ENCODE results near the gene SASH1. TPM values are rescaled to one million over a fixed set of nuclear protein-coding genes. Genes with fewer than 3 reads are reported as not detected.

The SASH1 gene
- total RNA-seq, 1 experiment from 2014 or later, result 33.2 TPM

- H3K27ac Mint-ChIP-seq, result peak overlapping the region in 2 of 3 experiments; percentile 3 to 77; a peak in 3 of 7 replicates
- H2AFZ ChIP-seq (ENCODE audit: low read length), result no peak overlapping the region
Measured at GRCh38 chr6:148516617-148517016, 174.0 kb downstream of the SASH1 start.

More at GRCh38 chr6:148516617-148517016, 174.0 kb downstream of the SASH1 start:
- H3K4me2 ChIP-seq (ENCODE audit: insufficient read depth, insufficient read length, low read length), result no peak overlapping the region
- H2BK5ac ChIP-seq (ENCODE audit: insufficient read length, low read length), result no peak overlapping the region
- no peak overlapping the region for H3K23ac ChIP-seq (ENCODE audit: insufficient read length, low read depth, low read length)
- no peak overlapping the region for H3K14ac ChIP-seq (ENCODE audit: insufficient read depth, low read length)
- no peak overlapping the region for H3K4ac ChIP-seq (ENCODE audit: low read depth, low read length)
- no peak overlapping the region for H2AK5ac ChIP-seq (ENCODE audit: insufficient read length, low read length)
- no peaks in the 10 kb centered on the region for H3K27me3 ChIP-seq (ENCODE audit: insufficient read depth, low read length)
- Mint-ChIP-seq H3K27me3 (ENCODE audit: low read depth) (no peaks in the 10 kb centered on the region), H3K4me1 (peaks cover 60 to 71% of the 10 kb centered on the region in 2 experiments), H3K4me3 (no peak overlapping the region), H3K36me3 (ENCODE audit: insufficient read depth in 1 of 3, low read depth in 3 of 3) (peaks cover 21 to 34% (median 31%) of the 10 kb centered on the region in 3 experiments; a peak in 6 of 7 replicates), H3K9me3 (no peaks in the 10 kb centered on the region)
- H3K9ac ChIP-seq (ENCODE audit: extremely low read depth, insufficient read length, low read length), result no peak overlapping the region
- H3T11ph ChIP-seq (ENCODE audit: low read length), result no peak overlapping the region
- no peak overlapping the region for H2BK120ac ChIP-seq (ENCODE audit: low read depth, low read length, poor library complexity, severe bottlenecking)
- no peaks in the 10 kb centered on the region for H3K79me2 ChIP-seq (ENCODE audit: insufficient read depth, low read length)
- H3K4me1 ChIP-seq (ENCODE audit: insufficient read depth, low read length), result peaks cover 20% of the 10 kb centered on the region
- no peaks in the 10 kb centered on the region for H4K20me1 ChIP-seq (ENCODE audit: control insufficient read depth, insufficient read depth, insufficient read length)
- no peak overlapping the region for H3K56ac ChIP-seq (ENCODE audit: insufficient read length, low read depth, low read length)
- H3K79me1 ChIP-seq (ENCODE audit: insufficient read depth, low read depth, low read length, poor library complexity, severe bottlenecking), result no peaks in the 10 kb centered on the region
- H3K9me3 ChIP-seq (ENCODE audit: control insufficient read depth, low read depth, low read length), result no peaks in the 10 kb centered on the region
- H3K23me2 ChIP-seq (ENCODE audit: insufficient read length, low read depth, low read length, poor library complexity, severe bottlenecking), result no peaks in the 10 kb centered on the region
- no peak overlapping the region for H3K18ac ChIP-seq (ENCODE audit: insufficient read length, low read depth, low read length)
- no peak overlapping the region for H4K91ac ChIP-seq (ENCODE audit: insufficient read length, low read depth, low read length)
- H2BK12ac ChIP-seq (ENCODE audit: insufficient read length, low read depth, low read length), result no peak overlapping the region
- no peak for DNase-seq
- no peak overlapping the region for H2BK15ac ChIP-seq (ENCODE audit: low read depth, low read length)
- no CpG with 5 or more reads among the region's 4 CpGs for WGBS (ENCODE audit: extremely low coverage, insufficient read length, low lambda C conversion rate)
- no peak for TF ChIP-seq CTCF (conservative IDR thresholded peaks at IDR 0.05)
- H2BK20ac ChIP-seq (ENCODE audit: low read depth, low read length, poor library complexity, severe bottlenecking), result no peak overlapping the region
- no peak overlapping the region for H4K8ac ChIP-seq (replicated peaks; ENCODE audit: insufficient read length, low read depth, low read length)
- H3K27ac ChIP-seq (ENCODE audit: insufficient read length, low read depth, low read length), result no peak overlapping the region
- no peak overlapping the region for H4K5ac ChIP-seq (ENCODE audit: insufficient read length, low read depth, low read length)
